GM23248 (cell line): ENCODE measurements around the gene GCLM. TPM values are rescaled to one million over a fixed set of nuclear protein-coding genes. Genes with fewer than 3 reads are reported as not detected.

Experiments used
- DNase-seq: peaks from one replicate; pipeline ENCODE4 v3.0.0-alpha.2; 2015
- H2AFZ ChIP-seq: fragments of 200-600 bp; sonication (generic); 2 replicates; pipeline ENCODE4 v1.6.1; 2016; ENCODE audit warnings: antibody characterized with exemption
- H3F3A ChIP-seq: fragments of 200-600 bp; sonication (generic); 2 replicates; pipeline ENCODE4 v1.6.1; 2016; ENCODE audit warnings: mild to moderate bottlenecking, antibody characterized with exemption, mixed run types; ENCODE audit not compliant: insufficient read depth
- H3K27ac ChIP-seq: fragments of 200-600 bp; sonication (generic); 2 replicates; pipeline ENCODE4 v1.5.1; 2016; ENCODE audit warnings: mild to moderate bottlenecking
- H3K27me3 ChIP-seq: fragments of 200-600 bp; sonication (generic); replicated peaks from 2 replicates; pipeline ENCODE4 v1.6.1; 2016; ENCODE audit warnings: mild to moderate bottlenecking; ENCODE audit not compliant: insufficient read depth
- H3K36me3 ChIP-seq: fragments of 200-600 bp; sonication (generic); 2 replicates; pipeline ENCODE4 v1.6.1; 2016; ENCODE audit warnings: low read depth, mild to moderate bottlenecking
- H3K4me1 ChIP-seq: fragments of 200-600 bp; sonication (generic); 2 replicates; pipeline ENCODE4 v1.6.1; 2016; ENCODE audit warnings: mild to moderate bottlenecking; ENCODE audit not compliant: insufficient read depth
- H3K4me2 ChIP-seq: fragments of 200-600 bp; sonication (generic); one replicate; pipeline ENCODE4 v1.6.1; 2016; ENCODE audit warnings: mild to moderate bottlenecking; ENCODE audit not compliant: unreplicated experiment
- H3K4me3 ChIP-seq: fragments of 200-600 bp; sonication (generic); 2 replicates; pipeline ENCODE4 v1.5.1; 2016; ENCODE audit warnings: mild to moderate bottlenecking
- H3K79me2 ChIP-seq: fragments of 200-600 bp; sonication (generic); 2 replicates; pipeline ENCODE4 v1.6.1; 2016; ENCODE audit warnings: mild to moderate bottlenecking; ENCODE audit not compliant: insufficient read depth
- H3K9ac ChIP-seq: fragments of 200-600 bp; sonication (generic); 2 replicates; pipeline ENCODE4 v1.6.1; 2016; ENCODE audit warnings: mild to moderate bottlenecking
- H3K9me2 ChIP-seq: fragments of 200-600 bp; sonication (generic); 2 replicates; pipeline ENCODE4 v1.6.1; 2016; ENCODE audit warnings: mixed run types, mild to moderate bottlenecking, moderate library complexity; ENCODE audit not compliant: insufficient read depth
- H3K9me3 ChIP-seq: fragments of 200-600 bp; sonication (generic); one replicate; pipeline ENCODE4 v1.6.1; 2017; ENCODE audit warnings: low read depth
- H4K20me1 ChIP-seq: fragments of 200-600 bp; sonication (generic); 2 replicates; pipeline ENCODE4 v1.6.0; 2016; ENCODE audit not compliant: insufficient read depth
- EZH2 ChIP-seq: fragments of 200-600 bp; sonication (generic); IDR thresholded peaks from 2 replicates; pipeline ENCODE4 v1.6.1; 2018; ENCODE audit warnings: antibody characterized with exemption, mild to moderate bottlenecking; ENCODE audit not compliant: insufficient read depth, poor library complexity, severe bottlenecking
- EZH2phosphoT487 ChIP-seq: fragments of 200-600 bp; sonication (generic); IDR thresholded peaks from 2 replicates; pipeline ENCODE4 v1.6.1; 2018; ENCODE audit warnings: antibody characterized with exemption, moderate library complexity, mild to moderate bottlenecking, low read depth; ENCODE audit not compliant: insufficient read depth
- WGBS, 2 experiments: methylation state at CpG; one replicate each; pipeline ENCODE4 v1.1.6; 2015 to 2017; ENCODE audit warnings: low lambda C conversion rate in 2 of 2, low coverage in 1 of 2; ENCODE audit errors: missing lambda C conversion rate in 2 of 2; 5-methylcytosine and 5-hydroxymethylcytosine counted together
- in situ Hi-C: fragments of 300-500 bp; cut with MboI; formaldehyde crosslinking; loops from 2 replicates; pipeline ENCODE4 v1.15.0; 2020
- polyA plus RNA-seq: library from polyadenylated mRNA; unstranded; fragments of >200 nt; fragmentation: Nextera tagmentation; extraction: Ambion mirVana; gene quantifications from 2 replicates; pipeline ENCODE4 v1.2.1, GENCODE V29; 2016
- total RNA-seq: library from RNA; depleted of rRNA; stranded (reverse); fragments of >200 nt; shearing (Covaris generic); gene quantifications from 2 replicates; pipeline ENCODE4 v1.2.3, GENCODE V29; 2014

The GCLM gene
- total and polyA plus RNA-seq, 2 experiments from 2014 or later, result 32.7 to 69.0 TPM

DNA sequence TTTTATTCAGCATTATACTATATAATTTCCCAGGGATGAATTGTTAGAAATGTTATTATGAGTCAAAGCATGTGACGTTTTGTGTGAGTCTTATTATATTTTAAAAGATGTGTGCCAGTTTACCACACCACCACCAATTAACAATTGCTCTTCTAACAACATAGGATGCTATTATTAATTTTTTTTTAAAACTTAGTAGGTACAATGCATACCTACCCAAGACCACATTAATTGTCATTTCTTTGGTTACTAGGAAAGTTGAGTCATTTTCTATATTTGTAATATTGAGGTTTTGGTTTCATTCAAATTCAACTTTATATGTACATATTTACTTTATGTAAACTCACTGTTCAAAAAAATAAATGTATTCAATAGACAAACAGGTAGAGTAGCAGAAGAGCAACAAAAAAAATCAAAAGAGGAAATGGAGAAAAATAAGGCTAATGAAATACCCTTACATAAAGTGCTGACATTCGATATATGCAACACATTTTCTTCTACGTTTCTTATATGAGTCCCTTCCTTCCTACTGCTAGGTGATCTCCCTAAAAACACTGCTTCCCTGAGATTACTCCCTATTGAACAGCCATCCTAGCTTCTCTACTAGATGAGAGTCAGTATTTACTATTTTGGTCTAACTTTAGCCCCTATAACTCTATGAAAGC is 9.6 kb downstream of the GCLM start:
- Histone ChIP-seq H3K27ac (no peak overlapping the region), H3K4me3 (no peak overlapping the region), H4K20me1 (no peaks in the 10 kb centered on the region), H3K4me2 (no peak overlapping the region), H3K79me2 (peaks cover 75% of the 10 kb centered on the region), H3F3A (0 out of 2 replicates have a peak, but pooled peaks cover 4% of the 10 kb centered on the region), H3K27me3 (no peaks in the 10 kb centered on the region), H2AFZ (no peak overlapping the region), H3K4me1 (peaks cover 6% of the 10 kb centered on the region), H3K9ac (no peak overlapping the region), H3K9me3 (no peaks in the 10 kb centered on the region), H3K36me3 (peaks cover 69% of the 10 kb centered on the region), H3K9me2 (no peaks in the 10 kb centered on the region)
- TF ChIP-seq EZH2phosphoT487 (no peak), EZH2 (no peak)
- DNase-seq, result no peak
- WGBS, 2 experiments, result 92 to 98% methylated on average over 3 of the region's 3 CpGs
- in situ Hi-C loops, result loop anchor here (25.0 kb wide), 1 partner anchor 438 kb away; no protein-coding TSS in a partner anchor

DNA sequence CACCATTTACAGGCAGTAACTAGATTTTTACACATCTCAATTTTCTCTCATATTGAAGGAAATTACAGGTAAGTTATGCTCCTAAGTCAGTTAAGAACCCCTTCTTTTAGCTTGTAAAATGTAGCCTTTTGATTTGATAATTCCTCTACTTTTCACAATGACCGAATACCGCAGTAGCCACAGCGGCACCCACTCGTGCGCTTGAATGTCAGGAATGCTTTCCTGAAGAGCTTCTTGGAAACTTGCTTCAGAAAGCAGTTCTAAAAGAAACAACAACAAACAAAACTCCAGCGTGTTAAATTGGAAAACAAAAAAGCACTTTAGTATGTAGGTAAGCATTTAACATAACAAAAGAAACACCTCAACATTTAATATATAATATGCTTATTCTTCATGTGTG is 20.3 kb downstream of the GCLM start:
- no peak overlapping the region for H3K4me3 ChIP-seq
- peaks cover 19% of the 10 kb centered on the region; the same call in 1 of the 2 replicates for H3F3A ChIP-seq
- in situ Hi-C loops, result loop anchor here (25.0 kb wide), 1 partner anchor 448 kb away; no protein-coding TSS in a partner anchor
- peaks cover 73% of the 10 kb centered on the region for H3K36me3 ChIP-seq
- no peaks in the 10 kb centered on the region for H3K4me1 ChIP-seq
- H3K9ac ChIP-seq, result no peak overlapping the region
- no peaks in the 10 kb centered on the region for H3K9me2 ChIP-seq
- no peak overlapping the region for H3K4me2 ChIP-seq
- no peak overlapping the region for H2AFZ ChIP-seq
- no peak for DNase-seq
- TF ChIP-seq EZH2, result no peak
- TF ChIP-seq EZH2phosphoT487, result no peak
- H4K20me1 ChIP-seq, result no peaks in the 10 kb centered on the region
- WGBS, 2 experiments, result 80 to 82% methylated on average over 6 of the region's 6 CpGs
- H3K27ac ChIP-seq, result no peak overlapping the region
- no peaks in the 10 kb centered on the region for H3K27me3 ChIP-seq
- no peaks in the 10 kb centered on the region for H3K9me3 ChIP-seq
- H3K79me2 ChIP-seq, result peaks cover 23% of the 10 kb centered on the region

DNA sequence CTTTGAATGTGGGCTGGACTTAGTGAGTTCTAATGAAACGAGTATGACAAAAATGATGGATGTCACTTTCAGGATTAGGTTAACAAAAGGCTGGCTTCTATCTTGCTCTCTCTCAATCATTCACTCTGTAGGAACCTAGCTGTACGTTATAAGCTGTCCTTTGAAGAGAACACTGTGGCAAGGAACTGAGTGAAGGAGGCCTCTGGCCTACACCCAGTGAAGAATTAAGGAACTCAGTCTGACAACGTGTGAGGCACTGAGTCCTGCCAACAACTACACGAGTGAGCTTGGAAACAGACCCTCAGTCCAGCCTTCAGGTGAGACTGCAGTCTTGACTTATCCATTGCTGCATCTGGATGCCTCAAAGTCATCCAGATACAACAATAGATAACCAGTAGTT is 27.0 kb downstream of the GCLM start:
- no peak overlapping the region for H3K4me3 ChIP-seq
- no peak overlapping the region for H2AFZ ChIP-seq
- H3K27me3 ChIP-seq, result no peaks in the 10 kb centered on the region
- DNase-seq, result no peak
- H3K4me2 ChIP-seq, result no peak overlapping the region
- H3K9me2 ChIP-seq, result no peaks in the 10 kb centered on the region
- H3K4me1 ChIP-seq, result peaks cover 17% of the 10 kb centered on the region
- peaks cover 36% of the 10 kb centered on the region for H3K36me3 ChIP-seq
- H4K20me1 ChIP-seq, result no peaks in the 10 kb centered on the region
- TF ChIP-seq EZH2phosphoT487, result no peak
- no peak for TF ChIP-seq EZH2
- no peaks in the 10 kb centered on the region for H3K9me3 ChIP-seq
- WGBS, 2 experiments, result 96 to 97% methylated on average over 4 of the region's 4 CpGs
- no peak overlapping the region for H3K9ac ChIP-seq
- H3K27ac ChIP-seq, result no peak overlapping the region
- in situ Hi-C loops, result loop anchor here (25.0 kb wide), 1 partner anchor 455 kb away; no protein-coding TSS in a partner anchor
- peaks cover 31% of the 10 kb centered on the region for H3K79me2 ChIP-seq
- peaks cover 50% of the 10 kb centered on the region for H3F3A ChIP-seq

DNA sequence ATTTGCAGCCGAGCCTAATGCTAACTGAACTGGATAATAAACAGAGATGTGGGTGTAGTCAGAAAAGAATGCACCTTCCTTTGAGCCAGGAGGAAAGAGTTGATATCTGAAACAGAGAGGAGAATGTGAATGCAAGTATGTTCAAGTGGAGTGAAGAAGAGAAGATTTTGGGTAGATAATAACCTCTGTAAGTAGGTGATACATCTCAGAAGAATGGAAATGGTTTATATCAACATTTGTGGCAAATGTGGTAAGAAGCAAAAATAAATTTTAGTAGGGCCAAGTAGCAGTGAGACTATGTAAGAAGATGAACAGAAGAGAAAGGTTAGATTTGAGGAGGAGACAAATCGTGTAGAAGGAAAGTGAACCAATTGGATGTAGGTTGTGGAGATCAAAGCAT is 28.5 kb downstream of the GCLM start:
- Histone ChIP-seq H3K9me3 (no peaks in the 10 kb centered on the region), H4K20me1 (no peaks in the 10 kb centered on the region), H3F3A (peaks cover 49% of the 10 kb centered on the region), H3K9me2 (no peaks in the 10 kb centered on the region), H3K27me3 (no peaks in the 10 kb centered on the region), H3K4me3 (no peak overlapping the region), H3K79me2 (peaks cover 47% of the 10 kb centered on the region), H2AFZ (no peak overlapping the region), H3K4me1 (peaks cover 27% of the 10 kb centered on the region), H3K4me2 (no peak overlapping the region), H3K36me3 (peaks cover 38% of the 10 kb centered on the region), H3K9ac (no peak overlapping the region), H3K27ac (no peak overlapping the region)
- WGBS, 2 experiments, result 95 to 96% methylated on average over 2 of the region's 2 CpGs
- DNase-seq, result peak; percentile 24
- no peak for TF ChIP-seq EZH2phosphoT487
- TF ChIP-seq EZH2, result no peak
- in situ Hi-C loops, result loop anchor here (25.0 kb wide), 1 partner anchor 457 kb away; no protein-coding TSS in a partner anchor
